Measurements from ENCODE around the gene NLGN1.
"Not testable (repeated sequence)": the region's sequence is repeated elsewhere in the genome, so short reads cannot be mapped to it uniquely, and the experiment has no call there.

Gene NLGN1

DNA sequence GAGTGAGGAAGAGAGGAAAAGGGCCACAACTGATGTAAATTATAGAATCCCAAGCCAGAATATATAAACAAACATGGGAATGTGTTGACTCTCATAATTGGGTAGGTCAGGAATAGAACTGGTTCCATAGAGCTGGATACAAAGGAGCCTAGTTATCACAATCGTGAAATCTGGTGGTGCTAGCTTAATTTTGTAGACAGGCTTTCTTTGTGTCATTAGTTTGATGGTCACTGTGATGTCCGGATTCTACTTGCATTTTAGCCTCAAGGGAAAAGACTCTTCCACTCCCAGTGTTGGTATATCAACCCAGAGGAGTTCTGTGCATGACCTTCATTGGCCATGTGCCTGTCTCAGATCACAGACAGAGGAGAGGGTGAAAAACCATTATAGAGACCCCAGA lies 81.8 kb downstream of the NLGN1 start:
- Mint-ChIP-seq H3K4me1 (no peaks in the 10 kb centered on the region), H3K9me3 (peaks cover 0 to 24% of the 10 kb centered on the region in 2 donors), H3K4me3 (no peak overlapping the region), H3K27me3 (no peaks in the 10 kb centered on the region), H3K27ac (no peak overlapping the region)
- ATAC-seq = no peak
- no peak for DNase-seq

DNA sequence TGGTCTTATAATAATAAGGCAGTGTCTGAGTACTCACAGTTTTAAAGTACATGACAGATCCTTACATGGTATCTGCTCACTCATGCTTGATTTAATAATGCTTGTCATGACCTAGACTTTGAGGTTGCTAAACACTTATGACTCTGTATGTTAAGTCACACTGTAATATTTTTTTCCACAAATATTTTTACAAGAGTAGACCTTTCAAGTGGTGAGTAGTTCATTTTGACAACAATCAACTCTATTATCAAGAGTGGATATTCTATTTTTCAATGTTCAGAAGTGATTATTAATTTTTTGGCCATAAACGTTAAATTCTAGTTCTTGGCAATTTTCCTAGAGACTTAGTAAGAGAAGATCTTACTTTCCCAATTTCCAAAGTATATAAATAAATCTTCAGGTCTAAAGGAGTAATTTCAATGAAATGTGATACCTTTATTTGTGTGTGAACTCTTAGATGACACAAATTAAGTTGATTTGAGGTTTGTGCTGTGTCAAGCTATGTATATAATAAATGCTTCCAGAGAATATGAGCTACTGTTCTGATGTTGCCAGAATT lies 104.5 kb downstream of the NLGN1 start:
- no peaks in the 10 kb centered on the region for H3K4me1 Mint-ChIP-seq
- no peak overlapping the region for H3K27ac Mint-ChIP-seq
- ATAC-seq (no peak), DNase-seq (no peak)
- H3K27me3 Mint-ChIP-seq = no peaks in the 10 kb centered on the region
- H3K4me3 Mint-ChIP-seq = no peak overlapping the region
- H3K9me3 Mint-ChIP-seq = peaks cover 9 to 10% of the 10 kb centered on the region in 2 donors

DNA sequence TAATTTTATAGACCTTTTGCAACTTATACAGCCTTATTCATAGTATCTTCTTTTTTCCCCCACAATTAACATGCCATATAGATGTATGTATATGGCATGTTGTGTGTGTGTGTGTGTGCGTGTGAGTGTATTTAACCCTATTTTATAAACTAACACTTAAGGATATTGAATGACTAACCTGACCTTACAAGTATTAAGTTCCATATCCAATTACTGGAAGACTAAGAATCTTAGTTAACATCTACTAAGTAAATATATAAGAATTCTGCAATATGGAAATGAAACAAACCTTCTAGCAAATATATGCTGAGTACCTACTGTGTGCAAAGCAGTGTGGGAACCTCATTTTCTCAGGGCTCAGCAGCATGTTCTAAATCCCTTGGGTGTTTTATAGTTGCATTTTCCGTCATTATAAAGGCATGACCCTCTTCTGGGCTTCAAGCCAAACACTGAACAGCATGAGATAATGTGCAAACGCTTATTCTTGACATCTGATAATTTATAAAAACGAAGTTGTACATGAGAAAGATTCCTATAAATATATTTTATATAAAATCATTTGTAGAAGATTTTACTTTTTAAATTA lies 105.5 kb downstream of the NLGN1 start:
- DNase-seq (no peak), ATAC-seq (no peak)
- Mint-ChIP-seq H3K9me3 (peaks cover 9 to 10% of the 10 kb centered on the region in 2 donors), H3K4me3 (no peak overlapping the region), H3K4me1 (no peaks in the 10 kb centered on the region), H3K27me3 (no peaks in the 10 kb centered on the region), H3K27ac (no peak overlapping the region)

DNA sequence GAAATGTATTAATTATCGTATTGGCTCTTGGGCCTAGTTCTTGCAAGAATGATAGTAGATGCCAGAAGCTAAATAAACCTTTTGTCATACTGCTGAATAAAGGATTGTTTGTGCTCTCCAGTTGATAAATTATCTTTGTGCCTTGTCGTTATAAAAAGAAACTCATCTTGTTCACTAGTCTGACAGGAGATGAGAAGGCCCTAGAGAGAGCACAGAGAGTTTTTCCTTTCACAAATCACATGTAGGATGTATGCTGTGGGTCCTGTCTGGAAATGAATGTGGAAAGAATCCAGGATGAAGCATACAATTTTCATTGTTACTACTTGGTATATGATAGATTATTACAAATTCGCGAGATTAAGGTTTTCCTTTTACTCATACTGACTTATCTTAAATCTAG lies 113.0 kb downstream of the NLGN1 start:
- Mint-ChIP-seq H3K4me1 (no peaks in the 10 kb centered on the region), H3K27me3 (no peaks in the 10 kb centered on the region), H3K27ac (no peak overlapping the region), H3K9me3 (no peaks in the 10 kb centered on the region), H3K4me3 (no peak overlapping the region)
- DNase-seq (no peak), ATAC-seq (no peak)

DNA sequence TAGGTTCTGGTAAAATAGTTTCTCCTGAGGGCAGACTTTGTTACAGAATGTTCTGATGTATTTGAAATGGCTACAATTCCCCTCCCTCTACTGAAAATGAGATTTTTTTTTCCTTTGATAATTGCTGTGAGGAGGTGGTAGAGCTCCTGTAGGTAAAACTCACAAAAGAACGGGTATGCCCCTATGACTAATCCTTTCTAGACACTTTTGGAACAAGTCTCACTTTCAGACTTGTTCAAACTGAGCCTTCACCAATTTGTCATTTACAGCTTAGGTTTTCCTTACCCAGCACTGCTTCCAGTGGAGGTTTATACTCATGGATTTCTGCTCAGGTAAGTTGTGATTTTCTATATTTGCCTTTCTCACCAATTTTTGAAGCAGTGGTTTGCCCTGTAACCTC lies 115.6 kb downstream of the NLGN1 start:
- no peak for DNase-seq
- no peak overlapping the region for H3K27ac Mint-ChIP-seq
- no peak for ATAC-seq
- H3K9me3 Mint-ChIP-seq = peaks cover 0 to 4% of the 10 kb centered on the region in 2 donors
- no peaks in the 10 kb centered on the region for H3K27me3 Mint-ChIP-seq
- H3K4me3 Mint-ChIP-seq = no peak overlapping the region
- no peaks in the 10 kb centered on the region for H3K4me1 Mint-ChIP-seq

DNA sequence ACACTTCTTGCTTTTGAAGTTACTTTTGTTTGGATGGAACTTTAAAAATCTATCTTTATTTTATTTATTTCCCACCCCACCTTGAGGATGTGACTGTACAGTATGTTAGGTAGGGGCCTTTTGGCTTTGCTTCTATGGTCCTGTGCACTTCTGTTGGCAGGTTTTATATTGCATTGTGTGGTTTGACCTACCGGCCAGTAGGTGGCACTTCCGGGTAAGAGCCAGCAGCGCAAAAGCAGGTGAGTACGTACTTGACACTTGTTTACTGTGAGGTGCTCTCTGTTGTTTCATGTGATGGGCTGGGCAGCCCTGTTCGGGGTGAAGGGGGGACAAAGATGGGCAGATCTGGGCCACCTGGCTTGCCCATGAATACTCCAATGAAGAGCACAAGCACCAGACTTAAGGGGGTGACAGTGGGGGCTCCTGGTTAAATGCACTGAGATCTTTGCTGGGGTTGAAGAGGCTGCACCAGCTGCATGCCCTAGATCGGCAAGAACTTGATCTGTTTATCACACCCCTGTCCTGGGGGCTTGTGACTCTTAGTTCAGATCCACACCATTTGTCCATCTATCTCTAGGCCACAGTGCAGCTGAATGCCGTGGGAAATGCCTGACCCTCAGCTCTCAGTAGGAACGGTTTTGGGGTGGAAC lies 131.6 kb downstream of the NLGN1 start:
- ATAC-seq = no peak

DNA sequence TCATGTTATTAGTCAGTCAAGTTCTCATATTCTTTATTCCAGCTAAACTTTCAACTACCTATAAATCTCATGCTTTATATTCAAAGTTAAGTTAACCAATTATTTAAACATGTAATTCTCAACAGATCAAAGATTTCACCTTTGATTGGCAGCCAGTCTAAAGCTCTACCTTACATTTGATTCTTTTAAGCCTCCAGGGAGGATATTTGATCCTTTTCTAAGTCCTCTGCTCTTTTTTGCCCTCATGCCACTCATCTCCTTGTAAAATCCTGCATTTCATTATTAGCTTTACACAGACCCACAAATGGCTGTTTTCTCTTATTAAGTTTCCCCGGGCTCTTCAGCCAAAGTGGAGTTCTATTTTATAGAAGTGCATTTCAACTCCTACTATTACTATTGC lies 134.1 kb downstream of the NLGN1 start:
- Mint-ChIP-seq H3K4me3 (no peak overlapping the region), H3K27ac (no peak overlapping the region), H3K9me3 (peaks cover 13 to 25% of the 10 kb centered on the region in 2 donors), H3K4me1 (no peaks in the 10 kb centered on the region), H3K27me3 (no peaks in the 10 kb centered on the region)
- DNase-seq = no peak
- ATAC-seq = no peak

More for the DNA sequence above, 131.6 kb downstream of the NLGN1 start:
- Mint-ChIP-seq H3K27me3 (no peaks in the 10 kb centered on the region), H3K4me1 (no peaks in the 10 kb centered on the region), H3K9me3 (peaks cover 14 to 41% of the 10 kb centered on the region in 2 donors), H3K27ac (no peak overlapping the region), H3K4me3 (no peak overlapping the region)
- no peak for DNase-seq

DNA sequence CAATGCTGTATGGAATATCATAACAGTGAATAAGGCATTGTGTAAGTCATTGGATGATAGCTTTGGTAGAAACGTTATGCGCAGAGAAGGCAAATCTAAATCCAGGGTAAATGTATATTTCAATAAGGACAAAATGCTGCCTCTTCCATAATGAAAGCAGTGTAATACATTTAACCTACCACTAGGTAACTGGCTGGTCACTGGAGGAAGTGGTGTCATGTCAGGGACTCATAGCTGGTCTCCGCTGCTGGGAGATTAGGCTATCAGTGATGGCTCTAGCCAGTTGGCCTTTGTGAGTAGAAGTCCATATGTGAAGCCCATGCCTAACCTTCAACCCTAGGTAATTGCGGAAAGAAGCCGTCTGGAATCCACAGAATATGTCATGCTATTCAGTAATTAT lies 140.9 kb downstream of the NLGN1 start:
- no peak for ATAC-seq
- H3K9me3 Mint-ChIP-seq = no peaks in the 10 kb centered on the region

DNA sequence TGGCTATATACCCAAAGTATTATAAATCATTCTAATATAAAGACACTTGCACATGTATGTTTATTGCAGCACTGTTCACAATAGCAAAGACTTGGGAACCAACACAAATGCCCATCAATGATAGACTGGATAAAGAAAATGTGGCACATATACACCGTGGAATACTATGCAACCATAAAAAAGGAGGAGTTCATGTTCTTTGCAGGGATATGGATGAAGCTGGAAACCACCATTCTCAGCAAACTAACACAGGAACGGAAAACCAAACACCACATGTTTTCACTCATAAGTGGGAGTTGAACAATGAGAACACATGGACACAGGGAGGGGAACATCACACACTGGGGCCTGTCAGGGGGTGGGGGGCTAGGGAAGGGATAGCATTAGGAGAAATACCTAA lies 148.0 kb downstream of the NLGN1 start:
- not testable (repeated sequence) for H3K4me3 Mint-ChIP-seq, H3K27ac Mint-ChIP-seq, H3K9me3 Mint-ChIP-seq, DNase-seq, ATAC-seq, H3K27me3 Mint-ChIP-seq, H3K4me1 Mint-ChIP-seq

More for the DNA sequence above, 140.9 kb downstream of the NLGN1 start:
- DNase-seq = no peak
- no peak overlapping the region for H3K4me3 Mint-ChIP-seq
- no peaks in the 10 kb centered on the region for H3K27me3 Mint-ChIP-seq
- H3K4me1 Mint-ChIP-seq = no peaks in the 10 kb centered on the region
- H3K27ac Mint-ChIP-seq = no peak overlapping the region

DNA sequence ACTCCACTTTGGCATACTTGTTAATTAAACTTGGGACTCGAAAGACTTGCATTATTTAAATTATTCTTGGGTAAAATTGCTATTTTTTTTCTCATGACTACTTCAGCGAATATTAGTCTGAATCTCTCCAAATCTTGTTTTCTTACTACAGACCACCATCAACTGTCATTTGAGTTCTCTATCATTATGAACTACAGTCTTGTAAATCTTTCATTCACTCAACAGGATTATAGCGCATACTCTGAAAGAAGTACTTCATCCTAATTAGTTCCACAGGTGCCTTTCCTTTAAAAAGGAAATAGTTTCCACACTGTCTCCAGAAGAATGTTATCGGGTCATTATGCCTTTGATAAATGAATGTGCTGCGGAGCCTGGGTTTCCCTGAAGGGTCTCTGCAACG lies 149.5 kb downstream of the NLGN1 start:
- no peaks in the 10 kb centered on the region for H3K27me3 Mint-ChIP-seq
- H3K4me1 Mint-ChIP-seq = no peaks in the 10 kb centered on the region
- no peak for ATAC-seq
- no peak overlapping the region for H3K27ac Mint-ChIP-seq
- no peaks in the 10 kb centered on the region for H3K9me3 Mint-ChIP-seq
- H3K4me3 Mint-ChIP-seq = no peak overlapping the region
- no peak for DNase-seq

DNA sequence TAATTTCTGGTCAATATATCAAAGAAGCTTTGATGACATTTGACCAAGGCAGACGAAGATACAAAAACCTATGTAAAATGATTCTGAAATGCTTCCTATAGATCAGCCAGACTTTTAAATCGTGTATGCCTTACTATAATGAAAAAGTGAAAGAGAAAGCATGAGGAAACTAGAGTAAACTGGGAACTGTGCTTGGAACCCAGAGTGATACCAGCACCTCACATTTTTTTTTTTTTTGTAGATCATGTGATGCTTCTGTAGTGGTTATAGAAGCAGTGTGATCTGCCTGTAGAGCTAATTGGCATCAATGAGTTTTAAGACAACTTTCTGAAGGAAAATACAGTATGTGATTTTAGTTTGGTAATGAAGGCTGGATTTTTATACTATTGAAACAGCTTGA lies 150.7 kb downstream of the NLGN1 start:
- ATAC-seq = no peak
- H3K27ac Mint-ChIP-seq = no peak overlapping the region

DNA sequence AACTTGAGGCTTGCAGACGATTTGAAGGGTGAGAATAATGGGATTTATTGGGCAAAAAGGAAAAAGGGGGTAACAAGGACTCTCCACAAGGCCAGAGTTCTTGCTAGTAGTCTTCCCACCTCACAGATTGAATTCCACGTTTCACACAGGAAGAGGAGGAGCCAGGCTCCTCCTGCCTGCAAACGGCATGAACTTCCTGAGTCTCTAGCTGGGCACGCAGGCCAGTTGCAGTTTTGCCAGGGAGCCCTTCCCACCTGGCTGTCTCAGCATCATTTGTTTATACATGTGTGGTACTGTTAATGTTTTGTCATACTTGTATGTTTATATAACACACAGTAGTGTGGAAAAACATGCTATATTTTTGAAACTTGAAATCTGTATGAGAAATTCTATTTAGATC lies 155.0 kb downstream of the NLGN1 start:
- ATAC-seq = no peak
- no peak for DNase-seq
- Mint-ChIP-seq H3K9me3 (no peaks in the 10 kb centered on the region), H3K4me3 (no peak overlapping the region), H3K27ac (no peak overlapping the region), H3K27me3 (no peaks in the 10 kb centered on the region), H3K4me1 (no peaks in the 10 kb centered on the region)

More for the DNA sequence above, 150.7 kb downstream of the NLGN1 start:
- H3K4me1 Mint-ChIP-seq = no peaks in the 10 kb centered on the region
- DNase-seq = no peak
- no peaks in the 10 kb centered on the region for H3K27me3 Mint-ChIP-seq
- H3K9me3 Mint-ChIP-seq = no peaks in the 10 kb centered on the region
- no peak overlapping the region for H3K4me3 Mint-ChIP-seq

DNA sequence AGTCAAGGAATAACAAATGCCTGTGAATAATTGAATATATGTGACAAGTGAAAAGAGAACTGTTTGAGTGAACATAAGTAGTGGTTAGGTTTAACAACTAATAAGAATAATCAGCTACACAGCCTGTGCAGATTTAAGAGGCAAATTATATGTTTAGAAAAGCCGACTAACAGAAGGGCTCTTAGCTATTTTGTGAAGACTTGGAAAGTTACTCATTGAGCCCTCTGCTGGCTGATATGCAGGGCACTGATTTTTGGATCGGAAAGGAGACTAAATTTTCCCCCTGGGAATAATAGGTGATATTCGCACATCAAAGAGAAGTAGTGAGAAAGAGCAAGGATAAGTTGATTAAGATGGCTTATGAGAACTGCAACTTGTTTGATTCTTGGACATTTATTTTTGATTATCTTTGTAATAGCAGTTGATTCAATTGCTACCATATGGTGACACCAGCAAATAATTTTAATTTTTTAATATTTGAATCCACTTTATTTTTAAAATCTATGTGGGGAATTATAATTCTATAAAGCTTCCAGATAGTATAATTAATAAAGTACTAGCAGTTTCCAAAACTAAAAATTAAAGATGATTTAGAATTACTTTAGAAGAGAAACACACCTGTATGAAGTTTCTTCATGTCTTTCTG lies 156.2 kb downstream of the NLGN1 start:
- DNase-seq = no peak
- ATAC-seq = no peak
- H3K9me3 Mint-ChIP-seq = no peaks in the 10 kb centered on the region
- no peaks in the 10 kb centered on the region for H3K4me1 Mint-ChIP-seq
- H3K27ac Mint-ChIP-seq = no peak overlapping the region
- H3K27me3 Mint-ChIP-seq = no peaks in the 10 kb centered on the region
- no peak overlapping the region for H3K4me3 Mint-ChIP-seq

DNA sequence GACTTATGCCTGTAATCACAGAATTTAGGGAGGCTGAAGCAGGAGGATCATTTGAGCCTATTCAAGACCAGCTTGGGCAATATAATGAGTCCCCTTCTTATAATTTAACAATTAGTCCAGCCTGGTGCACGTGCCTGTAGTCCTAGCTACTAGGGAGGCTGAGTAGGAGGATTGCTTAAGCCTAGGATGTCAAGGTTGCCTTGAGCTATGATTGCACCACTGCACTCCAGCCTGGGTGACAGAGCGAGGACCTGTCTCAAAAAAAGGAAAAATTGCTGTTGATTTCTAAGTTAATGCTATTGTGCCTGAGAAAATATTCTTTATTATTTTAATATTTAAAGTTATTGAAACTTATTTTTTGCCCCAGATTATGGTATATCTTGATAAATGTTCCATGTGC lies 159.0 kb downstream of the NLGN1 start:
- H3K27ac Mint-ChIP-seq = peak overlapping the region in 1 of 2 donors; percentile 42
- H3K4me3 Mint-ChIP-seq = no peak overlapping the region
- ATAC-seq (no peak), DNase-seq (no peak)
- no peaks in the 10 kb centered on the region for H3K9me3 Mint-ChIP-seq
- H3K27me3 Mint-ChIP-seq = no peaks in the 10 kb centered on the region
- no peaks in the 10 kb centered on the region for H3K4me1 Mint-ChIP-seq

DNA sequence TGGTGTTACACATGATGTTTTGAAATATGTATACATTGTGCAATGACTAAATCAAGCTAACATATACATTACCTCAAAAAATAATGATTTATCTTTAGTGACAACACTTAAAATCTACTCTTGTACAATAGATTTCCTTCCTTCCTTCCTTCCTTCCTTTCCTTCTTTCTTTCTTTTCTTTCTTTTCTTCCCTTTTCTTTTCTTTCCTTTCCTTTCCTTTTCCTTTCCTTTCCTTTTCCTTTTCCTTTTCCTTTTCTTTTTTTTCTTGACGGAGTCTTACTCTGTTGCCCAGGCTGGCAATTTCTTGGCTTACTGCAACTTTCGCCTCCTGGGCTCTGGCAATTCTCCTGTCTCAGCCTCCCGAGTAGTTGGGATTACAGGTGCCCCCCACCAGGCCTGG lies 170.5 kb downstream of the NLGN1 start:
- H3K27me3 Mint-ChIP-seq = no peaks in the 10 kb centered on the region
- peaks cover 0 to 4% of the 10 kb centered on the region in 2 donors for H3K9me3 Mint-ChIP-seq
- no peak for ATAC-seq
- DNase-seq = no peak
- no peak overlapping the region for H3K27ac Mint-ChIP-seq
- H3K4me3 Mint-ChIP-seq = no peak overlapping the region
- no peaks in the 10 kb centered on the region for H3K4me1 Mint-ChIP-seq

DNA sequence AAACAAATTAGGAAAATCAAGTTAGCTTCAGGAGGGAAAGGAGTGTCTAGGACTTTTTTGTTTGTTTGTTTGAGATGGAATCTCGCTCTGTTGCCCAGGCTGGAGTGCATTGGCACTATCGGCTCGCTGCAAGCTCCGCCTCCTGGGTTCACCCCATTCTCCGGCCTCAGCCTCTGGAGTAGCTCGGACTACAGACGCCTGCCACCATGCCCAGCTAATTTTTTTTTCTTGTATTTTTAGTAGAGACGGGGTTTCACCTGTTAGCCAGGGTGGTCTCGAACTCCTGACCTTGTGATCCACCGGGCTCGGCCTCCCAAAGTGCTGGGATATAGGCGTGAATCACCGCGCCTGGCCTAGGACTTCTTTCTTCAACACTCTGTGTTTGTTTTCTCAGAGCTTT lies 171.1 kb downstream of the NLGN1 start:
- no peak for ATAC-seq
- no peaks in the 10 kb centered on the region for H3K27me3 Mint-ChIP-seq
- H3K9me3 Mint-ChIP-seq = peaks cover 0 to 4% of the 10 kb centered on the region in 2 donors
- H3K27ac Mint-ChIP-seq = peak overlapping the region in 1 of 2 donors; percentile 14
- DNase-seq = no peak
- H3K4me1 Mint-ChIP-seq = no peaks in the 10 kb centered on the region
- H3K4me3 Mint-ChIP-seq = no peak overlapping the region

All from stimulated activated naive CD8-positive, alpha-beta T cell treated with anti-CD3 and anti-CD28 coated beads, Interleukin-15, amount 100 ng/mL, for 72 hours (primary cell).